Fibroblast of the aortic adventitia (primary cell): ENCODE results near the gene MDN1. TPM values are rescaled to one million over a fixed set of nuclear protein-coding genes. Genes with fewer than 3 reads are reported as not detected.

Experiments used
- DNase-seq: peaks from one replicate; pipeline ENCODE4 v3.0.0-alpha.2; 2010; ENCODE audit warnings: low read depth
- H3K4me3 ChIP-seq: 2 replicates; pipeline ENCODE4 v1.5.1; 2011; ENCODE audit warnings: low read depth, mild to moderate bottlenecking, control low read depth, low read length, moderate library complexity
- small RNA-seq: library from RNA; depleted of rRNA; stranded (forward); fragments of <200 nt; gene quantifications from one replicate; pipeline ENCODE3, GENCODE V24; 2012
- total RNA-seq: library from RNA; depleted of rRNA; stranded (reverse); fragments of >200 nt; gene quantifications from 2 replicates; pipeline ENCODE4 v1.2.3, GENCODE V29; 2012; ENCODE audit warnings: low replicate concordance
- TF ChIP-seq, protein P1 (sequence below): IDR thresholded peaks from 2 replicates; pipeline ENCODE4 v1.5.1; 2011; ENCODE audit warnings: mild to moderate bottlenecking, low read length, control low read depth, inconsistent platforms; ENCODE audit not compliant: insufficient read depth

MDN1 gene
- total RNA-seq, 1 donor: 29.0 TPM

GRCh38 chr6:89604653-89605052, 214.9 kb downstream of the MDN1 start:
- H3K4me3 ChIP-seq: no peak overlapping the region
- TF ChIP-seq, protein P1, sequence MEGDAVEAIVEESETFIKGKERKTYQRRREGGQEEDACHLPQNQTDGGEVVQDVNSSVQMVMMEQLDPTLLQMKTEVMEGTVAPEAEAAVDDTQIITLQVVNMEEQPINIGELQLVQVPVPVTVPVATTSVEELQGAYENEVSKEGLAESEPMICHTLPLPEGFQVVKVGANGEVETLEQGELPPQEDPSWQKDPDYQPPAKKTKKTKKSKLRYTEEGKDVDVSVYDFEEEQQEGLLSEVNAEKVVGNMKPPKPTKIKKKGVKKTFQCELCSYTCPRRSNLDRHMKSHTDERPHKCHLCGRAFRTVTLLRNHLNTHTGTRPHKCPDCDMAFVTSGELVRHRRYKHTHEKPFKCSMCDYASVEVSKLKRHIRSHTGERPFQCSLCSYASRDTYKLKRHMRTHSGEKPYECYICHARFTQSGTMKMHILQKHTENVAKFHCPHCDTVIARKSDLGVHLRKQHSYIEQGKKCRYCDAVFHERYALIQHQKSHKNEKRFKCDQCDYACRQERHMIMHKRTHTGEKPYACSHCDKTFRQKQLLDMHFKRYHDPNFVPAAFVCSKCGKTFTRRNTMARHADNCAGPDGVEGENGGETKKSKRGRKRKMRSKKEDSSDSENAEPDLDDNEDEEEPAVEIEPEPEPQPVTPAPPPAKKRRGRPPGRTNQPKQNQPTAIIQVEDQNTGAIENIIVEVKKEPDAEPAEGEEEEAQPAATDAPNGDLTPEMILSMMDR: no peak
- DNase-seq: no peak

DNA sequence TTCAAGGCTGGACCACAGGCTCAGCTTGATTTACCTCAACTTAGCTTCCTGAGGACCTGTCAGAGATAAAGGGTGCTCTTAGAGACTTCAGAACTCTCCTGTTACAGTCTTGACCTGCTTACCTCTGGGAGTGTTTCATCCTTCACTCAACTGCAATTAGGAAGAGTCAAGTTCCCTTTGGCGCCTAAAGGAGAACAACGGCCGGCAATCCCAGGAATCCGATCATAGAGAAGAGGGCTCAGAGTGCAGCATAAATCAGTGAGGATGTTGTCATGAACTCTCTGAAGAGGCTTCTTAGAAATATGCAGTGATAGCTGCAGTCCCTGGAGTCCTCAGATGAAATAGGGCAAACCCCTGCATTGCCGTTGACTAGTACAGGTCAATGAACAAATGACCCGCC, 217.4 kb downstream of the MDN1 start:
- TF ChIP-seq, protein P1: no peak
- H3K4me3 ChIP-seq: no peak overlapping the region
- DNase-seq: no peak

DNA sequence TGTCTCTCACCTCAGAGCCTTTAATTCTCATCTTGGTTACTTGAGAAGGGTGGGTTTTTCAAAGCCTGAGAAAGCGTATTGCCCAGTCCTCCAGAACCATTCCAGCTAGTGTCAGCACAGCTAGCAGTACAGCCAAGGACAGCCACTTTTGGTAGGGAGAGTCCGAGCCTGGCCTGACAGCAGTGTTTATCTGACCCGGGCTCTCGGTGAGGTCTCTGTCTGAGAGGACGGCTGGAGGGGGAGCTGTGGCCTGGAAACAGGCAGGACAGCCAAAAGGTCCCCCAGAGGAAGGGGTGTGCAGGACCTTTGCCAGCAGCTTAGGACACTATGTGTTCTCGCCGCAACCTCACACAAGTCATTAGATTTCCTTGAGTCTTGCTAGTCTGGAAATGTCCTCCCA, 219.9 kb downstream of the MDN1 start:
- TF ChIP-seq, protein P1: no peak
- no peak overlapping the region for H3K4me3 ChIP-seq
- no peak for DNase-seq

GRCh38 chr6:89597988-89598387, 221.6 kb downstream of the MDN1 start:
- DNase-seq: peak; percentile 66
- TF ChIP-seq, protein P1: peak; percentile 18
- H3K4me3 ChIP-seq: no peak overlapping the region

DNA sequence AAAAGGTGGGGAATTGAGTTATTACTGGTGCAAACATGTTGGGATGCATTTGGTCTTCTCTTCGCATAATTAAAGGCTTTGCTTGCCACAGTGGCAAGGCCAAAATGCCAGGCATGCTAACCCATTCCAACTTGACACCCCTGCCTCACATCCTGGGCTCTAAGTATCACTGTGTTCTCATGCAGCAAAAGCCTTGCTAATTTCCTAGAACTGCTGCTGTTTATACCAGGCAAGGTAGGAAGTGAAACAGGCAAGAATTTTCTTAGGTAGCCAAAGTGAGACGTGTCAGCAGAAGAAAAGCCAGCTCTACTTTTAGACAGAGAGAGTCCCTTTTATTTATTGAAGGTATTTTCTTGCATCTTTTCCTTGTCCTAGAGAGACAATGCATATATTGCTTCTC, 222.2 kb downstream of the MDN1 start:
- no peak overlapping the region for H3K4me3 ChIP-seq
- DNase-seq: no peak
- TF ChIP-seq, protein P1: no peak

GRCh38 chr6:89596484-89596883, 223.1 kb downstream of the MDN1 start:
- no peak for DNase-seq
- H3K4me3 ChIP-seq: no peak overlapping the region
- TF ChIP-seq, protein P1: no peak

DNA sequence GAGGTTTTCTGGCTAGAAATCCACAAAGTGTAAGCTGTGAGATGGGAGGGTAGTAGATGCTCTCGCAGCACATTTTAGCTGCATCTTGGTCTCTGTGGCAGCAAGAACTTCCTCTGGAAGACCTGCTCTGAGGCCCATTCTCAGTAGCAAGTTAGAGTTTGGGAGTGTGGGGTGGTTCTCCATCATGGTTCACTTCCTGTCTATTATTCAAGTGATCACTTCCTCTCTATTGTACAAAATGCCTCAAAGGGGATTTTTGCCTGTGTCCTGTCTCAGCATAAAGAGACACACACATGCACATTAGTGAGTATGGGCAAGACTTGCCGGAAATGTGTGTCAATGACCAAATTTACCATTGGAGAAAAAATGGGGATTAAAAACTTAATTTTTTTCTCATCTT, 223.5 kb downstream of the MDN1 start:
- no peak overlapping the region for H3K4me3 ChIP-seq
- DNase-seq: no peak
- TF ChIP-seq, protein P1: no peak

Small RNAs within 50 kb of the gene (small RNA-seq; reads per million reads assigned to genes)
- gene DNAJC19P6 (not detected), gene RF00019 (not detected)

Other genes starting within 250 kb of the MDN1 start
- gene LYRM2, start 181.0 kb downstream of the MDN1 start, total RNA-seq: 19.6 and 35.5 TPM in 2 replicates
- gene CASP8AP2, start 10.1 kb upstream of the MDN1 start, total RNA-seq: 15.0 and 27.6 TPM in 2 replicates
- not detected in 2 replicates for gene GJA10, start 74.7 kb upstream of the MDN1 start, total RNA-seq